CD4-positive, alpha-beta T cell (primary cell): ENCODE measurements around the gene RNF208. TPM values are rescaled to one million over a fixed set of nuclear protein-coding genes. Genes with fewer than 3 reads are reported as not detected.

ENCODE experiments used
- ATAC-seq: fragments of 200-7000 bp; cut with Tn5 transposase; one replicate; pipeline ENCODE4 v1.10.0; 2022; ENCODE audit warnings: mild to moderate bottlenecking; ENCODE audit not compliant: poor library complexity
- CTCF ChIA-PET: fragments of 350-600 bp; sonication (Branson Sonifier 250); formaldehyde crosslinking; loops from one replicate; lab custom pipeline; 2021; ENCODE audit warnings: antibody characterized with exemption, inconsistent platforms; lab: Charles Lee
- POLR2A ChIA-PET: fragments of 350-600 bp; sonication (Branson Sonifier 250); formaldehyde crosslinking; loops from one replicate; lab custom pipeline; 2021; ENCODE audit warnings: antibody characterized with exemption, inconsistent platforms; lab: Charles Lee
- DNase-seq, 14 experiments: peaks; one replicate each; pipeline ENCODE4 v3.0.0-alpha.2; 2013 to 2020; ENCODE audit warnings: mixed read lengths in 2 of 14
- H3K27ac ChIP-seq, 2 donors: one replicate each; pipeline versions ENCODE4 v1.5.1 to v1.7.0; 2013; ENCODE audit warnings: low read length in 2 of 2, low read depth in 1 of 2, mild to moderate bottlenecking in 1 of 2
- H3K27me3 ChIP-seq, 2 experiments: 1 replicate in 1 of 2; 2 replicates in 1 of 2; pipeline versions ENCODE4 v1.6.1 to v1.7.0; 2013; ENCODE audit warnings: low read length in 2 of 2, control low read depth in 1 of 2, mild to moderate bottlenecking in 1 of 2, moderate library complexity in 1 of 2; ENCODE audit not compliant: insufficient read depth in 2 of 2, control insufficient read depth in 1 of 2
- H3K36me3 ChIP-seq: one replicate; pipeline ENCODE4 v1.6.1; 2013; ENCODE audit warnings: low read length, control low read depth; ENCODE audit not compliant: insufficient read depth
- H3K4me1 ChIP-seq: one replicate; pipeline ENCODE4 v1.6.1; 2013; ENCODE audit warnings: low read length, control low read depth; ENCODE audit not compliant: insufficient read depth
- H3K4me3 ChIP-seq: one replicate; pipeline ENCODE4 v1.5.1; 2013; ENCODE audit warnings: mild to moderate bottlenecking, low read length, moderate library complexity
- H3K9me3 ChIP-seq, 2 experiments: 1 replicate in 1 of 2; 2 replicates in 1 of 2; pipeline versions ENCODE4 v1.6.1 to v1.7.0; 2013; ENCODE audit warnings: low read length in 2 of 2, mild to moderate bottlenecking in 2 of 2, control low read depth in 1 of 2, moderate library complexity in 1 of 2; ENCODE audit not compliant: control insufficient read depth in 1 of 2, insufficient read depth in 1 of 2
- H3K27ac Mint-ChIP-seq: one replicate; pipeline ENCODE4 v1.8.0; 2020; ENCODE audit warnings: mixed read lengths
- H3K27me3 Mint-ChIP-seq: one replicate; pipeline ENCODE4 v1.8.0; 2021; ENCODE audit warnings: mixed read lengths
- H3K36me3 Mint-ChIP-seq: one replicate; pipeline ENCODE4 v1.8.0; 2021; ENCODE audit warnings: low read depth, mixed read lengths
- H3K4me1 Mint-ChIP-seq: one replicate; pipeline ENCODE4 v1.8.0; 2021; ENCODE audit warnings: low read depth, mixed read lengths
- H3K4me3 Mint-ChIP-seq: one replicate; pipeline ENCODE4 v1.8.0; 2020; ENCODE audit warnings: mild to moderate bottlenecking, mixed read lengths
- H3K9me3 Mint-ChIP-seq: one replicate; pipeline ENCODE4 v1.8.0; 2020; ENCODE audit warnings: mixed read lengths
- CTCF ChIP-seq: fragments of 200-600 bp; IDR thresholded peaks from one replicate; pipeline ENCODE4 v1.8.0; 2022; ENCODE audit warnings: antibody characterized with exemption, mild to moderate bottlenecking
- intact Hi-C, 2 experiments: fragments of 100-400 bp; cut with DNase I in 1 of 2; cut with micrococcal nuclease in 1 of 2; formaldehyde crosslinking; loops; one replicate each; pipeline versions ENCODE4 v1.15.1 to v1.9.0; 2023 to 2025; cut with DNase I, micrococcal nuclease
- total RNA-seq, 174 experiments: library from RNA in 2 of 174; stranded (reverse) in 2 of 174; gene quantifications; one replicate each; pipeline ENCODE4 v1.2.3 and lab custom pipeline; 2021 to 2026

Gene RNF208
- total RNA-seq, 2 experiments from 2014 or later = 0.66 to 0.67 TPM

GRCh38 chr9:137256362-137256761 is 34.3 kb upstream of the RNF208 start:
- Mint-ChIP-seq H3K4me1 (peaks cover 16% of the 10 kb centered on the region), H3K36me3 (peaks cover 13% of the 10 kb centered on the region), H3K4me3 (peak overlapping the region; percentile 94), H3K27ac (no peak overlapping the region), H3K9me3 (no peaks in the 10 kb centered on the region), H3K27me3 (no peaks in the 10 kb centered on the region)
- no peak for TF ChIP-seq CTCF
- no peaks in the 10 kb centered on the region for H3K27me3 ChIP-seq
- ChIA-PET POLR2A (interaction anchor here (0.6 to 4.7 kb wide), 8 partner anchors 11 to 170 kb away, joined by 3 to 63 read pairs (median 6); partner anchors contain the start of genes MAN1B1, RNF208, TPRN and TUBB4B), CTCF (interaction anchor here (0.9 to 2.1 kb wide), 3 partner anchors 20 to 221 kb away, joined by 3 to 7 read pairs (median 3); partner anchors contain the start of gene NRARP)
- H3K4me3 ChIP-seq = peak overlapping the region; percentile 90
- intact Hi-C loops = loop anchor here in 1 of 2 experiments (5.0 kb wide), 1 partner anchor 1289 kb away; no protein-coding TSS in a partner anchor
- H3K9me3 ChIP-seq = no peaks in the 10 kb centered on the region
- DNase-seq = peak in 1 of 14 experiments; percentile 2
- peaks cover 25% of the 10 kb centered on the region for H3K4me1 ChIP-seq
- H3K36me3 ChIP-seq = peaks cover 20% of the 10 kb centered on the region
- no peak for ATAC-seq
- H3K27ac ChIP-seq = no peak overlapping the region

- H3K27ac Mint-ChIP-seq = peak overlapping the region; percentile 49
- H3K27me3 ChIP-seq = no peaks in the 10 kb centered on the region
- H3K27ac ChIP-seq = no peak overlapping the region
- H3K4me3 Mint-ChIP-seq = peak overlapping the region; percentile 94
- no peaks in the 10 kb centered on the region for H3K27me3 Mint-ChIP-seq
- ChIA-PET POLR2A (interaction anchor here (0.6 to 4.7 kb wide), 15 partner anchors 11 to 349 kb away, joined by 3 to 63 read pairs (median 5); partner anchors contain the start of genes ANAPC2, EXD3, MAN1B1 and NOXA1), CTCF (interaction anchor here (1.0 to 2.9 kb wide), 4 partner anchors 13 to 220 kb away, joined by 3 to 18 read pairs (median 6); no protein-coding TSS in a partner anchor)
- no peaks in the 10 kb centered on the region for H3K9me3 ChIP-seq
- intact Hi-C loops = loop anchor here in 1 of 2 experiments (1.0 to 5.0 kb wide), 3 partner anchors 14 to 1288 kb away; partner anchors contain the start of genes EXD3, NOXA1 and TUBB4B
- H3K4me3 ChIP-seq = peak overlapping the region; percentile 90
- peaks cover 25% of the 10 kb centered on the region for H3K4me1 ChIP-seq
- peaks cover 20% of the 10 kb centered on the region for H3K36me3 ChIP-seq
- H3K36me3 Mint-ChIP-seq = peaks cover 12% of the 10 kb centered on the region
- peak; percentile 26 for ATAC-seq
- DNase-seq = peak in 3 of 14 experiments; percentile 32 to 46 (median 39)
- no peak for TF ChIP-seq CTCF
- H3K9me3 Mint-ChIP-seq = no peaks in the 10 kb centered on the region
- peaks cover 16% of the 10 kb centered on the region for H3K4me1 Mint-ChIP-seq
These were observed 33.5 kb upstream of the RNF208 start for GRCh38 chr9:137255448-137256114.

DNA sequence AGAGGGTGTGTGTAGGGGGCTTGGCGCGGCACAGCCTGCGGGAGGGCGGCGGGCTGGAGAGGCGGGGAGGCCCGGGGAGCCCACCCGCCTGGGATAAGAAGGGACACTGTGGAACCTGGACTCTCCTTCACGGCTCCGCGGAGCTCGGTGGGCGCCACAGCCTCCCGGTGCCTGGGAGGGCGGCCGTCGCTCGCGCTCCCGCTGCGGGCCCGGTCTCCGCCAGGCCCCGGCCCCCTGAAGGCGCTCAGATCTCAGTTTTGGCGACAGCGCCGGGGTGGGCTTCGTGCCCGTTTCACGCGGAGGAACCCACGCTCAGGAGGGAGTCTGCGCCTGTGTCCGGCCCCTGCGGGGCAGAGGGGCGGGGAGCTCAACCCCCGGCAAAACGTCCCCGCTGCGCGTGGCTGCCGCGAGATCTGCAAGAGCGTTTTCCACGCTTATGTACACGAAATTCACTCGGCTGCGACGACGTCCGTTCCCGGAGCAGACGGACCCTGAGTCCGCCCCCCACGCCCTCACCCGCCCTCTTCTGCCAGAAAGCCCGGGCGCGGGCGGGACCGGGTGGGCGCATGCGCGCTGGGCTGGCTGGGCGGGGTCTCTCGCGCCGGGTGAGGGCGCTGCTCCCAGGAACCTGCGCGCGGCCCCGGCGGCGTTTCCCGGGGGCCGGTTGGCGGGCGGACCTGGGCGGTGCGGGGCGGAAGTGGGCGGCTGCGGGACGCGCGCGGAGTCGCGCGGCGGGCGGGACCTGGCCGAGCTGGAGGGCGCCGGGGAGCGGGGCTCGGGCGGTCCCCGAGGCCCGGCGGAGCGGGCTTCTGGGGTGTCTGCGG is 32.8 kb upstream of the RNF208 start, which contains the start of gene NELFB:
NELFB (plus strand) TSS at position 704 of the 824 bp plus-strand sequence.
- Histone ChIP-seq H3K36me3 (peaks cover 20% of the 10 kb centered on the region), H3K27me3 (no peaks in the 10 kb centered on the region), H3K27ac (no peak within 1 kb of the TSS), H3K4me1 (peaks cover 25% of the 10 kb centered on the region), H3K9me3 (no peaks in the 10 kb centered on the region), H3K4me3 (peak within 1 kb of the TSS; percentile 90)
- POLR2A ChIA-PET = interaction anchor here (0.6 to 4.7 kb wide), 17 partner anchors 11 to 527 kb away, joined by 3 to 63 read pairs (median 5); partner anchors contain the start of genes ANAPC2, EXD3, MAN1B1 and NOXA1
- intact Hi-C loops = loop anchor here in 1 of 2 experiments (1.0 to 5.0 kb wide), 3 partner anchors 14 to 1288 kb away; partner anchors contain the start of genes EXD3, NOXA1 and TUBB4B
- peak within 1 kb of the TSS; percentile 94 for H3K4me3 Mint-ChIP-seq
- CTCF ChIA-PET = interaction anchor here (0.9 to 2.9 kb wide), 5 partner anchors 12 to 220 kb away, joined by 3 to 18 read pairs (median 4); no protein-coding TSS in a partner anchor
- peaks cover 16% of the 10 kb centered on the region for H3K4me1 Mint-ChIP-seq
- H3K27ac Mint-ChIP-seq = peak within 1 kb of the TSS; percentile 82
- no peaks in the 10 kb centered on the region for H3K9me3 Mint-ChIP-seq
- no peaks in the 10 kb centered on the region for H3K27me3 Mint-ChIP-seq
- H3K36me3 Mint-ChIP-seq = peaks cover 12% of the 10 kb centered on the region
- ATAC-seq (peak; percentile 94), DNase-seq (peak; percentile 87 to 98 (median 96))
- TF ChIP-seq CTCF = no peak
